ENCODE data around the gene TIMP1. TPM values are rescaled to one million over a fixed set of nuclear protein-coding genes. Genes with fewer than 3 reads are reported as not detected.

Gene TIMP1
- total RNA-seq = 1,000 to 10,000 TPM; 1,378 to 1,710 TPM
- polyA plus RNA-seq = 1,000 to 10,000 TPM in 1 of 2 donors, 100 to 1,000 TPM in 1; 775 to 3,088 TPM
- long read RNA-seq, donor 1, transcript TIMP1-204 (2 exons, 595 nt) = minor isoform, 11 of 494 reads
- long read RNA-seq, donor 1, transcript TIMP1-201 (6 exons, 892 nt) = major isoform, 427 of 494 reads
- long read RNA-seq, donor 1, partial matches to known transcripts = 40 of 494 reads
- long read RNA-seq, donor 1, other reads (novel, unspliced or antisense) = 13 of 494 reads
- long read RNA-seq, donor 2, transcript TIMP1-201 (6 exons, 892 nt) = major isoform, 375 of 405 reads
- long read RNA-seq, donor 2, transcript TIMP1-204 (2 exons, 595 nt) = minor isoform, 6 of 405 reads
- long read RNA-seq, donor 2, partial matches to known transcripts = 20 of 405 reads
- long read RNA-seq, donor 2, other reads (novel, unspliced or antisense) = 3 of 405 reads

DNA sequence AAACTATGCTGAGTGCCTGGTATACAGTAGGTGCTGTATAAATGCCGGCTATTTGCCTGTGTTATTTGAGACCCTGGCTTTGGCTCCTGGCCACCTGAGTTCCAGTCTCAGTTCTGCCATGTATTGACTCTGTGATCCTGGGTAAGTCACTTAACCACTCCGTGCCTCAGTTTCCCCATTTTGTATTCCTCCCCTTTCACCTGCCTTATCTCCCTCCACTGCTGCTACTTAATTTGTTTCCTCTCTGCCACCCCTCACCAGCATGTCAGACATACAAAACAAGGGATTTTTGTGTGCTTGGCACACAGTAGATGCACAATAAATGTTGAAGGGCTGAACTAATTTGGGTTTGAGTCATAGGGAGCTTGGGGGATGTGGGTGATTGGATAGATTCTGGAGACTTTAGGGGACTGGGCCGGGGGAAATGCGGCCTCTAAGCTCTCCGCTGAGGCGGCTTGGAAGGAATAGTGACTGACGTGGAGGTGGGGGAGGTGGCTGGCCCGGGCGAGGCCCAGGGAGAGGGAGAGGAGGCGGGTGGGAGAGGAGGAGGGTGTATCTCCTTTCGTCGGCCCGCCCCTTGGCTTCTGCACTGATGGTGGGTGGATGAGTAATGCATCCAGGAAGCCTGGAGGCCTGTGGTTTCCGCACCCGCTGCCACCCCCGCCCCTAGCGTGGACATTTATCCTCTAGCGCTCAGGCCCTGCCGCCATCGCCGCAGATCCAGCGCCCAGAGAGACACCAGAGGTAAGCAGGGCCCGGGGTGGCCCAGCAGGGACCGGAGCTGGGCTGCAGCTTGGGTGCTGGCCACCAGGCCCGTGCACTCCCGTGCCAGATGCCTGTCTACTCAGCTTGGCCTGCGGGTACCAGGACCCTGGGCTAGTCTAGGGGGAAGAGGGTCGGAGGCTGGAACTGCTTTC, at the start of gene TIMP1:
Gene TIMP1, plus strand, starts transcription at position 706 of the 917 bp plus-strand sequence. CDS start 980 bp downstream, outside the sequence.
- no peaks in the 10 kb centered on the region for H3K36me3 ChIP-seq (ENCODE audit: control insufficient read depth in 1 of 2, insufficient read depth in 2 of 2, low read length in 1 of 2)
- H3K27me3 ChIP-seq (ENCODE audit: control insufficient read depth in 1 of 2, insufficient read depth in 2 of 2, low read length in 1 of 2) = no peaks in the 10 kb centered on the region
- intact Hi-C loops (cut with DNase I) = loop anchor here in 1 of 2 donors (10.0 kb wide), 1 partner anchor 63 kb away; no protein-coding TSS in a partner anchor
- DNase-seq (peak; percentile 95 to 97), ATAC-seq (ENCODE audit: low FRiP score) (peak; percentile 91)
- H3K4me3 ChIP-seq (ENCODE audit: low read length in 2 of 2) = peak within 1 kb of the TSS; percentile 16 to 48
- H3K4me1 ChIP-seq (ENCODE audit: control insufficient read depth in 1 of 2, insufficient read depth in 2 of 2, low read length in 2 of 2) = no peaks in the 10 kb centered on the region
- H3K27ac ChIP-seq (ENCODE audit: low read depth in 1 of 2, low read length in 2 of 2) = peak within 1 kb of the TSS; percentile 77 to 86
- 3 to 22% methylated on average over 26 to 28 of the region's 28 CpGs for WGBS, 2 donors
- H3K9me3 ChIP-seq (ENCODE audit: control insufficient read depth, low read length) = no peaks in the 10 kb centered on the region

DNA sequence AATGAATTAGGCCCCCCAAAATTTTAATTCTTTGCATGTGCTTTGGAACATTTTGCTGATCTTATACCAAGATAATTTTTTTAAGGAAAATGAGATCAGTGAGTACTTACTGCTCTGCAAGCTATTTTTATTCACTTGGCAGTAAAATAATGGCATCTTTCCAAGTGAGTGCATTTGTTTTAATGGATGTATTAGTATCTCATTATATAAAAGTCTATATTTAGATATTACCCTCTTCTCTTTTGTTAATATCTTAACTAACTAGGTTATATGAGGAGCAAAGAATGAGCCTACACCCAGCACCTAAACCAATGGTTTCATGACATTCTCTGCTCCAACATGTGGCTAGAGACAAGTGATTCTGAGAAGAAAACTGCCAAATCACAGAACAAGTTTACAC, 42.4 kb upstream of the TIMP1 start:
- peak; percentile 34 for ATAC-seq (ENCODE audit: low FRiP score)

DNA sequence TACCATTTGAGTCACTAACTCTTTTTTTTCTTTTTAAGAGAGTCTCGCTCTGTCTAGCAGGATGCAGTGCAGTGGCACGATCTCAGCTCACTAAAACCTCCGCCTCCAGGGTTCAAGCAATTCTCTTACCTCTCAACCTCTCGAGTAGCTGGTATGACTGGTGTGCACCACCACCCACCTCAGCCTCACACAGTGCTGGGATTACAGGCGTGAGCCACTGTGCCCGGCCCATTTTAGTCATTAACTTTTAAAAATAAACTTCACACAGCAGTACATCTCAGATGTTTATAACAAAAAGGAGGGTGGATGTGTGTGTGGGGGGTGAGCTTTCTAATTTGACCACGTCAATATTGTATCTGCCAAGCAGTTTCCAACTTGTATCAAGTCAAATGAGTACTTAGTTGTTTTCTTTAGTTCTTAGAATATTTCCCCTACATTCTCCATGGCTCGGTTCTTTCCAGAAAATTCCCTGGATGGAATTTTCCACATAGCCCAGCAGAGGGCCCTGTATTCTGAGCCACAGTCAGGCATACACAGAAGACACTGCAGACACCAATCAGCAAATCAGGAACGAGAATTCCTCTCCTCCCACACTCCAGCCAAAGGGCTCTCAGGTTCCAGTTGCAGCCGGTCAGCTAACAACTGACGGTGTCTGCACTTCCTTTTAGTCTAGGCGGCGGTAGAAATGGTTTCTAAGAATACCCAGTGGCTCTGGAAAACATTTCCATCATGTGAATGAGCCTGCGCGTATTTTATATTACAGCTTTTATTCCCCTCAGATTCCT, 41.3 kb upstream of the TIMP1 start:
- DNase-seq (peak; percentile 77 to 83), ATAC-seq (ENCODE audit: low FRiP score) (peak; percentile 95)
- H3K27me3 ChIP-seq (ENCODE audit: control insufficient read depth in 1 of 2, insufficient read depth in 2 of 2, low read length in 1 of 2) = no peaks in the 10 kb centered on the region
- no peak overlapping the region for H3K4me3 ChIP-seq (ENCODE audit: low read length in 2 of 2)
- no peaks in the 10 kb centered on the region for H3K36me3 ChIP-seq (ENCODE audit: control insufficient read depth in 1 of 2, insufficient read depth in 2 of 2, low read length in 1 of 2)
- peak overlapping the region in 1 of 2 donors; percentile 42 for H3K27ac ChIP-seq (ENCODE audit: low read depth in 1 of 2, low read length in 2 of 2)
- H3K9me3 ChIP-seq (ENCODE audit: control insufficient read depth, low read length) = no peaks in the 10 kb centered on the region
- no peaks in the 10 kb centered on the region for H3K4me1 ChIP-seq (ENCODE audit: control insufficient read depth in 1 of 2, insufficient read depth in 2 of 2, low read length in 2 of 2)
- intact Hi-C loops (cut with DNase I) = loop anchor here in 1 of 2 donors (1.0 kb wide), 1 partner anchor 15 kb away; no protein-coding TSS in a partner anchor
- 9 to 35% methylated on average over 15 of the region's 15 CpGs for WGBS, 2 donors

More for the DNA sequence above, 42.4 kb upstream of the TIMP1 start:
- Histone ChIP-seq H3K4me3 (ENCODE audit: low read length in 2 of 2) (no peak overlapping the region), H3K4me1 (ENCODE audit: control insufficient read depth in 1 of 2, insufficient read depth in 2 of 2, low read length in 2 of 2) (no peaks in the 10 kb centered on the region), H3K9me3 (ENCODE audit: control insufficient read depth, low read length) (no peaks in the 10 kb centered on the region), H3K27ac (ENCODE audit: low read depth in 1 of 2, low read length in 2 of 2) (peak overlapping the region; percentile 59 to 72), H3K36me3 (ENCODE audit: control insufficient read depth in 1 of 2, insufficient read depth in 2 of 2, low read length in 1 of 2) (no peaks in the 10 kb centered on the region), H3K27me3 (ENCODE audit: control insufficient read depth in 1 of 2, insufficient read depth in 2 of 2, low read length in 1 of 2) (no peaks in the 10 kb centered on the region)
- intact Hi-C loops (cut with DNase I) = no loop called here
- no peak for DNase-seq

- 89 to 95% methylated on average over 5 of the region's 5 CpGs for WGBS, 2 donors
- H3K4me1 ChIP-seq (ENCODE audit: control insufficient read depth in 1 of 2, insufficient read depth in 2 of 2, low read length in 2 of 2) = no peaks in the 10 kb centered on the region
Observed at GRCh38 chrX:47543496-47543895, 38.7 kb upstream of the TIMP1 start.

GRCh38 chrX:47556045-47556623, 26.1 kb upstream of the TIMP1 start:
- Histone ChIP-seq H3K9me3 (ENCODE audit: control insufficient read depth, low read length) (no peaks in the 10 kb centered on the region), H3K4me1 (ENCODE audit: control insufficient read depth in 1 of 2, insufficient read depth in 2 of 2, low read length in 2 of 2) (no peaks in the 10 kb centered on the region), H3K4me3 (ENCODE audit: low read length in 2 of 2) (peak overlapping the region in 1 of 2 donors; percentile 75), H3K36me3 (ENCODE audit: control insufficient read depth in 1 of 2, insufficient read depth in 2 of 2, low read length in 1 of 2) (no peaks in the 10 kb centered on the region), H3K27ac (ENCODE audit: low read depth in 1 of 2, low read length in 2 of 2) (peak overlapping the region in 1 of 2 donors; percentile 95), H3K27me3 (ENCODE audit: control insufficient read depth in 1 of 2, insufficient read depth in 2 of 2, low read length in 1 of 2) (no peaks in the 10 kb centered on the region)
- intact Hi-C loops (cut with DNase I) = loop anchor here in 1 of 2 donors (1.0 kb wide), 1 partner anchor 15 kb away; no protein-coding TSS in a partner anchor
- ATAC-seq (ENCODE audit: low FRiP score) (peak; percentile 92), DNase-seq (peak; percentile 92 to 93)
- 1 to 32% methylated on average over 20 of the region's 20 CpGs for WGBS, 2 donors

More at GRCh38 chrX:47543496-47543895, 38.7 kb upstream of the TIMP1 start:
- DNase-seq (no peak), ATAC-seq (ENCODE audit: low FRiP score) (no peak)
- H3K9me3 ChIP-seq (ENCODE audit: control insufficient read depth, low read length) = no peaks in the 10 kb centered on the region
- H3K36me3 ChIP-seq (ENCODE audit: control insufficient read depth in 1 of 2, insufficient read depth in 2 of 2, low read length in 1 of 2) = no peaks in the 10 kb centered on the region
- intact Hi-C loops (cut with DNase I) = no loop called here
- H3K27me3 ChIP-seq (ENCODE audit: control insufficient read depth in 1 of 2, insufficient read depth in 2 of 2, low read length in 1 of 2) = no peaks in the 10 kb centered on the region
- no peak overlapping the region for H3K4me3 ChIP-seq (ENCODE audit: low read length in 2 of 2)
- no peak overlapping the region for H3K27ac ChIP-seq (ENCODE audit: low read depth in 1 of 2, low read length in 2 of 2)

- no peaks in the 10 kb centered on the region for H3K9me3 ChIP-seq (ENCODE audit: control insufficient read depth, low read length)
- H3K27me3 ChIP-seq (ENCODE audit: control insufficient read depth in 1 of 2, insufficient read depth in 2 of 2, low read length in 1 of 2) = no peaks in the 10 kb centered on the region
- no peaks in the 10 kb centered on the region for H3K36me3 ChIP-seq (ENCODE audit: control insufficient read depth in 1 of 2, insufficient read depth in 2 of 2, low read length in 1 of 2)
- intact Hi-C loops (cut with DNase I) = no loop called here
- H3K4me1 ChIP-seq (ENCODE audit: control insufficient read depth in 1 of 2, insufficient read depth in 2 of 2, low read length in 2 of 2) = no peaks in the 10 kb centered on the region
- WGBS, 2 donors = 87 to 90% methylated on average over 3 of the region's 3 CpGs
- H3K4me3 ChIP-seq (ENCODE audit: low read length in 2 of 2) = no peak overlapping the region
- ATAC-seq (ENCODE audit: low FRiP score) = no peak
- no peak for DNase-seq
- H3K27ac ChIP-seq (ENCODE audit: low read depth in 1 of 2, low read length in 2 of 2) = no peak overlapping the region
Observed at GRCh38 chrX:47558436-47558835, 23.8 kb upstream of the TIMP1 start.

DNA sequence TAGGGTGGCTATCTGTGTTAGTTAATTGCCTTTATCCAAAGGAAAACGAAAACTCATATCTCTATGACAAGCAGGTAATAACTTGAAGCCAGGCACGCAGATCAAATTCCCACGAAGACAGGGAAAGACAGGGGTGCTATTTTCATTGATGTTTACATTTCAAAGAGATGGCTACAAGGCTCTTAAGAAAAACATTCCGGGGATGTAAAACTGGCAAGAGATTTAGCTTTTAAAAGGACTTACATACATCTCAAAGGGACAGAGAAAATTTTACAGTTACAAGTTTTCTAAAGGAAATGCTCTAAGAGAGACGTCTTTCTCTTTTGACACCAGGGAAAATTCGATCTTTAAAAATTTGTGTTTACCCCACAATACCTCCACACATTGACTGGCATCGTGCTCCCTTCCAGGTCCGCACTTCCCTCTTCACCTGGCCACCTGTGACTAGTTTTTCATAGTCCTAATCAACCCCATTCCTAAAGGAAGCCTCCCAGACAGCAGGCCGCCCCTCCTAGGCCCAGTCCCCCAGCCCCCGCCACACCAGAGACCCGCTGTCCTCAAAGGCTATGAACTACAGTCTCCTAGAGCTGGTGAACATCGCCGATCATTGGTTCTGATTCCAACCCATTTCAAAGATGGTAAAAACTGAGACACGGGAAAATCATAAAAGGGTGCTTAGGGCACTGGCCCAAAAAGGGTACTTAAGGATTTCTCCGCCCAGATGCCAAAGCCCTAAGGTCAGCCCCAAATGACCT, 21.9 kb upstream of the TIMP1 start:
- Histone ChIP-seq H3K27me3 (ENCODE audit: control insufficient read depth in 1 of 2, insufficient read depth in 2 of 2, low read length in 1 of 2) (no peaks in the 10 kb centered on the region), H3K36me3 (ENCODE audit: control insufficient read depth in 1 of 2, insufficient read depth in 2 of 2, low read length in 1 of 2) (peaks cover 0 to 1% of the 10 kb centered on the region in 2 donors), H3K4me1 (ENCODE audit: control insufficient read depth in 1 of 2, insufficient read depth in 2 of 2, low read length in 2 of 2) (no peaks in the 10 kb centered on the region), H3K27ac (ENCODE audit: low read depth in 1 of 2, low read length in 2 of 2) (peak overlapping the region in 1 of 2 donors; percentile 17), H3K9me3 (ENCODE audit: control insufficient read depth, low read length) (no peaks in the 10 kb centered on the region), H3K4me3 (ENCODE audit: low read length in 2 of 2) (peak overlapping the region; percentile 10 to 15)
- no peak for DNase-seq
- ATAC-seq (ENCODE audit: low FRiP score) = no peak
- WGBS, 2 donors = 5 to 27% methylated on average over 15 of the region's 15 CpGs
- intact Hi-C loops (cut with DNase I) = loop anchor here in 1 of 2 donors (5.0 kb wide), 1 partner anchor 82 kb away; no protein-coding TSS in a partner anchor

Data from aorta (tissue), 5 donors.